ENCODE results near the gene SYCN. TPM values are rescaled to one million over a fixed set of nuclear protein-coding genes. Genes with fewer than 3 reads are reported as not detected.
"Not testable (repeated sequence)": the region's sequence is repeated elsewhere in the genome, so short reads cannot be mapped to it uniquely, and the experiment has no call there.

The SYCN gene
- total RNA-seq, 1 donor: not detected

DNA sequence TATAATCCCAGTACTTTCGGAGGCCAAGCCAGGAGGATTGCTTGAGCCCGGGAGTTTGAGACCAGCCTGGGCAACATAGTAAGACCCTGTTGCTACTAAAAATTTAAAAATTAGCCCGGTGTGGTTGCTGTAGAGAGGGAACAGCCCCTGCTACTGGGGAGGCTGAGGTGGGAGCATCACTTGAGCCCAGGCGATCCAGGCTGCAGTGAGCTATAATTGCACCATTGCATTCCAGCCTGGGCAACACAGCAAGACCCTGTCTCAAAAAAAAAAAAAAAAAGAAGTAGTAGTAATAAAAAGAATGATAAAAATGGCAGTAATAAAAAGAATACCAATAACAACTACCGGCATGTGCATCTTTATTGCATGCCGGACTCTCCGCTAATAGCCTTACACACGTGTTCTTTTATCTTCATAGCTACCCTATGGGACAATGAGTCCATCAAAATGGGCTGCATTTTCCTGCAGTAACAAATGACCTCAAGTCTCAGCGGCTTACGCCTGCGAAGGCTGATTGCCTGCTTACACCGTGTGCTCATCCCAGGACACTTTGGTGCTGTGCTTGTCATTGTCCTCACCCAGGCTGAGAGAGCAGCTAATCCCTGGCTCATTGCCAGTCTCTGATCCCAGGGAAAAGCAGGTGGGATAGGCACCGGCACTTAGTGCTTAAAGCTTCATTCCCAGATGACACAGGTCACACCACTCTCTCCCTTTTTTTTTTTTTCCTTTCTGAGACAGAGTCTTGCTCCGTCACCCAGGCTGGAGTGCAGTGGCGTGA, 14.4 kb upstream of the SYCN start:
- H3K4me3 ChIP-seq (ENCODE audit: low read depth, low read length): no peak overlapping the region
- TF ChIP-seq, protein P1, sequence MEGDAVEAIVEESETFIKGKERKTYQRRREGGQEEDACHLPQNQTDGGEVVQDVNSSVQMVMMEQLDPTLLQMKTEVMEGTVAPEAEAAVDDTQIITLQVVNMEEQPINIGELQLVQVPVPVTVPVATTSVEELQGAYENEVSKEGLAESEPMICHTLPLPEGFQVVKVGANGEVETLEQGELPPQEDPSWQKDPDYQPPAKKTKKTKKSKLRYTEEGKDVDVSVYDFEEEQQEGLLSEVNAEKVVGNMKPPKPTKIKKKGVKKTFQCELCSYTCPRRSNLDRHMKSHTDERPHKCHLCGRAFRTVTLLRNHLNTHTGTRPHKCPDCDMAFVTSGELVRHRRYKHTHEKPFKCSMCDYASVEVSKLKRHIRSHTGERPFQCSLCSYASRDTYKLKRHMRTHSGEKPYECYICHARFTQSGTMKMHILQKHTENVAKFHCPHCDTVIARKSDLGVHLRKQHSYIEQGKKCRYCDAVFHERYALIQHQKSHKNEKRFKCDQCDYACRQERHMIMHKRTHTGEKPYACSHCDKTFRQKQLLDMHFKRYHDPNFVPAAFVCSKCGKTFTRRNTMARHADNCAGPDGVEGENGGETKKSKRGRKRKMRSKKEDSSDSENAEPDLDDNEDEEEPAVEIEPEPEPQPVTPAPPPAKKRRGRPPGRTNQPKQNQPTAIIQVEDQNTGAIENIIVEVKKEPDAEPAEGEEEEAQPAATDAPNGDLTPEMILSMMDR (IDR thresholded peaks at IDR 0.05; ENCODE audit: insufficient read depth, low read depth, low read length): no peak
- no peak for DNase-seq (ENCODE audit: low read depth)

DNA sequence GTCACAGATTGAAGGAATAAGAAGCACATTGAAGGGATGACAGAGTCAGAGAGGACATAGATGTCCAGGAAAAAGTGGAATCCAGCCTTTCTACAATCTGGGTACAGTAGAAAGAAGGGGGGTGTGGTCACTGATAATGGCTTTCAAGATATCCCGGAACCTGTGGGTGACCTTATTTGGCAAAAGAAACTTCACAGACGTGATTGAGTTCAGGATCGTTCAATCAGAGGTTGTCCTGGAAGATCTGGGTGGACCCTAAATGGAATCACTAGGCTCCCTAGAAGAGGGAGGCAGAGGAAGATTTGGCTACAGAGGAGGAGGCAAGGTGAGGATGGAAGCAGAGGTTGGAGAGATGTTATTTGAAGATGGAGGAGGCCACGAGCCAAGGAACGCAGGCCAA, 13.0 kb upstream of the SYCN start:
- TF ChIP-seq, protein P1 (IDR thresholded peaks at IDR 0.05; ENCODE audit: insufficient read depth, low read depth, low read length): no peak
- H3K4me3 ChIP-seq (ENCODE audit: low read depth, low read length): no peak overlapping the region
- no peak for DNase-seq (ENCODE audit: low read depth)

DNA sequence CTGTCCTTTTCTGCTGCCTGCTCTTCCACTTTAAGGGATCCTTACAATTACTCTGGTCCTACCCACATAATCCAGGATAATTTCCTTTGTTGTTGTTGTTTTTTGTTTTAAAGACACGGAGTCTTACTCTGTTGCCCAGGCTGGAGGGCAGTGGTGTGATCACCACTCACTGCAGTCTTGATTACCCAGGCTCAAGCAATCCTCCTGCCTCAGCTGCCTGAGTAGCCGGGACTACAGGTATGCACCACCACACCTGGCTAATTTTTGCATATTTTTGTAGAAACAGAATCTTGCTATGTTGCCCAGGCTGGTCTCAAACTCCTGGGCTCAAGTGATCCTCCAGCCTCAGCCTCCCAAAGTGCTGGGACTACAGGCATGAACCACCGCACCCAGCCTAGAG, 11.3 kb upstream of the SYCN start:
- DNase-seq (ENCODE audit: low read depth); H3K4me3 ChIP-seq (ENCODE audit: low read depth, low read length): not testable (repeated sequence)

DNA sequence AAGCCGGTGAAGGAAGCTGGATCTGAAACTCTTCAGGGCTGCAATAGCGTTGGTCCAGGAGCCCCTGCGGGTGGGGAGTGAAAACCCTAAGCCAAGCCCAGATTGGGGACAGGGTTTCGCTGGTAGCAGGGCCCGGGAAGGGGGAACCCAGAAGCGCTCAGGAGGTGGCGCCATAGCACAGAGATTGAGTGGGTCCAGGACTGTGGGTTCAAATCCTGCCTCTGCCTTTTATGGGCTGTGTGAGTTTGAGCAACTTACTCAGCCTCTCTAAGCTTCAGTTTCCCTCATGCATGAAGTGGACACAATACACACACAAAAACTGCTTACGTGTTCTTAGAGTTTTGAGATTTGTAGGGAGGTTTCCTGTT, 8.3 kb upstream of the SYCN start:
- TF ChIP-seq, protein P1 (IDR thresholded peaks at IDR 0.05; ENCODE audit: insufficient read depth, low read depth, low read length): peak; percentile 41
- no peak overlapping the region for H3K4me3 ChIP-seq (ENCODE audit: low read depth, low read length)
- DNase-seq (ENCODE audit: low read depth): no peak

DNA sequence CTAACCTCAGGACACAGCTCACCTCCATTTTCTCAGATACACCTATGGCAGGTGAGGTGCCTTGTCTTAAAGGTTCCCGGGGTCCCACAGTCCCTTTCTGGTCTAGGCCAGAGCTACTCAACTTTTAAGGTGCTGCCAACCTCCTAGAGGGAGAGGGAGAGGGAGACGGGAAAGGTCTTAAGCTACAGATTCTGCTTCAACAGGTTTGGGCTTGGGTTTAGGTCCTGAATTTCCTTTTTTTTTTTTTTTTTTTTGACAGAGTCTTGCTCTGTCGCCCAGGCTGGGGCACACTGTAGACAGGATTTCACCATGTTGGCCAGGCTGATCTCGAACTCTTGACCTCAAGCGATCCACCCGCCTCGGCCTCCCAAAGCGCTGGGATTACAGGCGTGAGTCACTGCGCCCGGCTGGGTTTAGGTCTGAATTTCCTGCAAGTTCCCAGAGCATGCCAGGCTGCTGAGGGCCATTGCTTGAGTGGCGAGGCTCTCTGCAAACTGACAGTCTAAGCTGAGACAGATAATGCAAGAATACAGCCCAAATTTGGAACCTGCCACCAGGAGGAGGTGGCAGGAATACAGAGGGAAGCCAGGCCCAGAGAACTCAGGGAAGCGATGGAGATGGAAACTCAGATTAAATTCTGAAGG, 7.8 kb upstream of the SYCN start:
- peak; percentile 17 for DNase-seq (ENCODE audit: low read depth)
- TF ChIP-seq, protein P1 (IDR thresholded peaks at IDR 0.05; ENCODE audit: insufficient read depth, low read depth, low read length): no peak
- no peak overlapping the region for H3K4me3 ChIP-seq (ENCODE audit: low read depth, low read length)

DNA sequence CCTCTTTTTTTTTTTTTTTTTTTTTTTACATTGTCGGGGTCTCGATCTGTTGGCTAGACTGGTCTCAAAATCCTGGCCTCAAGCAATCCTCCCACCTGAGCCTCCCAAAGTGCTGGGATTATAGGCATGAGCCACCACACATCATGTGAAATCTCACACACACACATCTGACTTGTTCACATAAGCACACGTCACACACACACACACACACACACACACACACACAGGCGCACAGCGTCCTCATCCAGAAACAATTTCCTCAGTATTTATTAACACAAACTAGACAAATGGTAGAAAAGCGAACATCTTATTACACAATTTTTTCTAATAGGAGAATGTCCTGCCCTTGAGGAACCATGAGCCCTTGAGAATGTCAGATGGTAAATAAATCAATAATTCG, 5.1 kb upstream of the SYCN start:
- TF ChIP-seq, protein P1 (IDR thresholded peaks at IDR 0.05; ENCODE audit: insufficient read depth, low read depth, low read length): no peak
- DNase-seq (ENCODE audit: low read depth): no peak
- no peak overlapping the region for H3K4me3 ChIP-seq (ENCODE audit: low read depth, low read length)

DNA sequence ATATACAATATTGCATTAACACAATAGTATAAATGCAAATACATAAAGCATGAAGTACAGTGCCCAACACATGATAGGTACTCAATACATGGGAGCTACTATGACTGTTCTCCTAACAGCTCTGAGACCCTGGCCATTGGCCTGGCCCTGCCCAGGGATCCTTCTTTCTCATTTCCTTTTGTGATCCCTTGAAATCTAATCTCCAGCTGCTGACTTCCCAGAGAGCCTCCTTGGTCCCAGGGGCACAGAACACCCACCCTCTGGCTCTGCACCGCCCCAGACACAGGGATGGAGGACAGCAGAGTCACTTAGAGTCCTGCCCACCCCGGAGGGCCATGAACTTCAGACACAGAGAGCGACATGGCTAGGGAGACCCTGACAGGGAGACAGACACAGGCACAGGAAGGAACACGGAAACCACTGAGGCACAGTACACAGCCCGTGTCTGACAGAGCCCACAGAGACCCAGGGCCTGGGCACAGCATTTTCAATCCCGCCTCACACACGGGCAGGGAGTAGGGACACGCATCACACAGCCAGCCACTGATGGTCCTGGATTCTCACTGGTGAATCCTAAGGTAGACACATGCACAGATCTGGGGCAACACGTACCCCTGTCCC, 4.2 kb upstream of the SYCN start:
- TF ChIP-seq, protein P1 (IDR thresholded peaks at IDR 0.05; ENCODE audit: insufficient read depth, low read depth, low read length): no peak
- no peak overlapping the region for H3K4me3 ChIP-seq (ENCODE audit: low read depth, low read length)
- no peak for DNase-seq (ENCODE audit: low read depth)
